ENCODE results near the gene RYK.

DNA sequence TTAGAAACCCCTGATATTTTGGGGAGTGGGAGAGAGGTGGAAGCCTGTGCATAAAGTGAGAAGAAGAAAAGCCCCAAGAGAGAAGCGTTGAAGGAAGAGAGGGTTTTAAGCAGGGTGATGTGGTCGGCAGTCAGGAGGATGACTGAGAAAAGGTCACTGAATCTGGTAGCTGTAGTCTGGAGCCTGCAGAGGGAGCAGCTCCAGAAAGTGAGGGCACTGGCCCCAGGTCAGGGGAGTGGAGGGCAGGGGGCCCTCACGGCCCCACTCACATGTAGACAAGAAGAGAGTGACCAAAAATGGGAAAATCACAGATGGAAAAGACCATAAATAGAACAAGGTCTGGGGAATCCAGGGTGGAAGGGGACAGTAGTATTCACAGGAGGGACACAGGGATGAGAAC is 105.5 kb downstream of the RYK start:
- TF ChIP-seq CTCF (IDR thresholded peaks at IDR 0.05) (no peak), POLR2AphosphoS5 (IDR thresholded peaks at IDR 0.05) (no peak), POLR2A (IDR thresholded peaks at IDR 0.05) (no peak), EP300 (IDR thresholded peaks at IDR 0.05; ENCODE audit: low read depth) (no peak)
